GM18519 (cell line): ENCODE results near the gene MYO15B.

Source experiments
- ATAC-seq: cut with Tn5 transposase; IDR thresholded peaks from one replicate; pipeline ENCODE4 v1.9.1; 2021; ENCODE audit warnings: mild to moderate bottlenecking, moderate library complexity; ENCODE audit not compliant: unreplicated experiment, low FRiP score

MYO15B gene

DNA sequence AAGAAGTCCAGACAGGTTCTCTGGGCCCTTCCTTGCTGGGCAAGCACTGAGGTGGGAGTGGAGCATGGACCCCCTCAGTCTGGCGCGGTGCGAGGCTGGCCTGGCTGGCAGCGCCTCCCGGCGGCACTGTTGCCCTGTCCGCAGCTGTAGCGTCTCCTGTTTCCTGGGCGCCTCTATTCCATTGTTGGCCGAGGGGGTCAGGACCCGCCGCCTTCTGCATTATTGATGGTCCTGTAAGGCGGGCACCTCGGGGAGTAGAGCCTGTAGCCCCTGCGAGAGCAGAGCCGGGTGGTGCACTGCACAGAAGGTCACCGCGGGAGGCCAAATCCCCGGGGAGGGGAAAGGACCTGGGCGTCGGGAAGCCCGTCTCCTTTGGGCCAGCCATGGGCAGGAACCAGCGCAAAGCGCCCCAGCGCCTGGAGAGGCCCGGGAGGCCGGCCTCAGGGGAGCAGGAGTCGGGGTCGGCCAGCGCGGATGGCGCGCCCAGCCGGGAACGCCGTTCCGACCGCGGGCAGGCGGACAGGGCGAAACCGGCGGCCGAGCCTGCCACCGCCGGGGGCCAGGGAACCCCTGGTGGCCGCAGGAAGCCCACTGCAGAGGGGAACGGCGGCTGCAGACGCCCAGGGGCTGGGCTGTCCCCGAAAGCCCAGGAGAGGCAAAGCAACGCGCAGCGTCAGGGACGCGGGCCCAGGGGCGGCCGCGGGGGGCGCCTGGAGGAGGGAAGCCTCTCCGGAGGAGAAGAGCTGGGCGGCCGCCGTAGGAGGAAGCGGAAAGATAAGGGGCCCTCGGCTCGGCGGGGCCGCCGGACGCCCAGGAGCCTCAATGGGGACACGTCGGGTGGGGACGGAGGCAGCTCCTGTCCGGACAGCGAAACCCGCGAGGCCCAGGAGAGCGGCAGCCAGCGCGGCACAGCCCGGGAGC lies at the start of gene MYO15B:
Gene MYO15B, plus strand, starts transcription at position 126 of the 921 bp plus-strand sequence. Its CDS starts 258 bp downstream, at position 384.
- ATAC-seq = no peak

DNA sequence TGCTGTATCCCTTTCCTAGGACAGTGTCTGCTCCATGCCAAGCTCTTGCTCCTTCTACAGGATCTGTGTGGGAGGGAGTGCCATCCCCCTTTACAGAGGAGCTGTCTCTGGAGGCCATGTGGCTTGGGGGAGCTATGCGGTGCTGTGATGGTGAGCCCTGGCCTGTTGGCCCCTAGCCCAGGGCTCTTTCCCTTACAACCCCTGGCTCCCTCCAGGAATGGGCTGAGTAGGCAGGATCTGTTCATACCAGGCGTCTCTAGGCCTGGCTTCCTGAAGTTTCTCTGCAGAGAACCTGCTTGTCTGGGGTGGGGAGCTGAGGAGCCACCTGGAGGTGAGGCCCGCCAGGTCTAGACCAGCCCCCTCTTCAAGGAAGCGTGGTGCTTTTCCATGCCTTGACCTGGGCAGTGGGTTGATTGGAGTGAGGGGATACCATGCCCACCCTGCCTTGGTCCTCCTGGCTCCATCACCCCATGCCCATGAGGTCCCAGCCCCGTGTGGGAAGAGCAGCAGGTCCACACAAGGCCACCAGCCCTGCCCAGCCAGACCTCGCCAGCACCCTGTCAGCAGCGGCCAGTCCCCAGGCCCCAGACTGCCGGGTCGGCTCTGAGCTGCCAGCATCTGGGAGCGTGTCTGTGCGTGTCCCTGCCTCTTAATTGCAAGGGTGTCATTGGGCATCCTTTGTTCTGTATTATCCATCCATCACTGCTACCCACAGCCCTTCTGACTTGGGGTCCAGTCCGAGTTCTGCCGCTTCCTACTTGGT lies 47.5 kb upstream of the MYO15B start:
- ATAC-seq = no peak

- ATAC-seq = no peak
Observed at GRCh38 chr17:75540923-75541503, 46.6 kb upstream of the MYO15B start.

DNA sequence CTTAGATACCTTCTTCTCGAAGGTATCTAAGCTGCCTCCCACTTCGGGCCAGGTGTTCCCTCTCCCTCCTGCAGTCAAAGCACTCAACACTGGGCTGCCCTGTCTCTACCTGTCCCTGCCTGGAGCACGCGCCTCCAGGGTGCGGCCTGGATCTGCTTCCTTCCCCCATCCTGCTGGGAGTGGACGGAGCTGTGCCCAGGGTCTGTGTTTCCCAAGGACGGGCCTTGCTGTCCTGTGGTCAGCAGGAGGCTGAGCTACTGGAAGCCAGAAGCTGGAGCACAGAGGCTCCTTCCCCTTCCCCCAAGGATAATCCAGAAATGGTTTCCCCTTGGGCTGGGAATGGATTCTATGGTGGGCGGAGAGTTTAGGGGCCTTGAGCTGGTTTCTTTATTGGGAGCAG lies 45.4 kb upstream of the MYO15B start:
- ATAC-seq = no peak

- no peak for ATAC-seq
Observed at GRCh38 chr17:75542728-75543336, 44.8 kb upstream of the MYO15B start.

GRCh38 chr17:75544250-75544649 lies 43.4 kb upstream of the MYO15B start:
- no peak for ATAC-seq

DNA sequence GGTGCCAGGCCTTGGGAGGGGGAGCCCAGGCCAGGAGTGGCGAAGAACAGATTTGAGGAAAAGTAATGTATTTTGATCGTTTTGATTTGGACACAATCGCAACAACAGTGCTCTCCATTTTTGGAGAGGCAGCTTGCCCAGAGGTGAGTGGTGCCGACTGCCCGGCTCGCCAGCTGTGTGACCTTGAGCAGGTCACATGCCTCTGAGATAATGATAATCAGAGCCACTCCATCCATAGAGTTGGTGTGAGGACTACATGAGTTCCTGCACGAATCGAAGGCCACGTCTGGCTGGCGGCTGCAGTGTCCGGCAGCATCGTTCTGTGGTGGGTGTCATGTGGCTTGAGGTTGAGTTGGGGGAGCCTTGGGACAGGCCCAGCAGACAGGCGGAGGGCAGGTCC lies 41.4 kb upstream of the MYO15B start:
- no peak for ATAC-seq

- no peak for ATAC-seq
Observed at GRCh38 chr17:75547091-75547490, 40.5 kb upstream of the MYO15B start.

GRCh38 chr17:75548813-75549212 lies 38.8 kb upstream of the MYO15B start:
- ATAC-seq = no peak

GRCh38 chr17:75549246-75550138 lies 38.1 kb upstream of the MYO15B start:
- no peak for ATAC-seq

DNA sequence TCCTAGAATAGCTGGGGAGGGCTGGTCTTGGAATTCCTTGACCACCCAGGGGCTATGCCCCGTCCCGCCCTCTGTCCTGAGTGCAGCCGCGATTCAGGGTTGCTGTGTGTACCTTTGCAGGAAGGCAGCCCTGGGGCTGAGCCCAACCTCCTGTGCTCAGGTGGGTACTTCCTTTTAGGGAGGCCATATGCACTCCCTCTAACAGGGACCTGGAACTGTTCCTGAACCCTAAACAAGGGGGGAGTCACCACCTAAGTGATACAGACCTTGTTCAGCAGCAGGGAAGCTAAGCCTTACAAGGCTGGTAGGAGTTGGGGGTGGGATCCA lies 37.5 kb upstream of the MYO15B start:
- ATAC-seq = no peak

GRCh38 chr17:75551266-75551665 lies 36.3 kb upstream of the MYO15B start:
- ATAC-seq = no peak

GRCh38 chr17:75552425-75553294 lies 34.9 kb upstream of the MYO15B start:
- ATAC-seq = no peak

- ATAC-seq = no peak
Observed at GRCh38 chr17:75553295-75554110, 34.1 kb upstream of the MYO15B start.

GRCh38 chr17:75555679-75556153 lies 31.9 kb upstream of the MYO15B start:
- ATAC-seq = no peak

DNA sequence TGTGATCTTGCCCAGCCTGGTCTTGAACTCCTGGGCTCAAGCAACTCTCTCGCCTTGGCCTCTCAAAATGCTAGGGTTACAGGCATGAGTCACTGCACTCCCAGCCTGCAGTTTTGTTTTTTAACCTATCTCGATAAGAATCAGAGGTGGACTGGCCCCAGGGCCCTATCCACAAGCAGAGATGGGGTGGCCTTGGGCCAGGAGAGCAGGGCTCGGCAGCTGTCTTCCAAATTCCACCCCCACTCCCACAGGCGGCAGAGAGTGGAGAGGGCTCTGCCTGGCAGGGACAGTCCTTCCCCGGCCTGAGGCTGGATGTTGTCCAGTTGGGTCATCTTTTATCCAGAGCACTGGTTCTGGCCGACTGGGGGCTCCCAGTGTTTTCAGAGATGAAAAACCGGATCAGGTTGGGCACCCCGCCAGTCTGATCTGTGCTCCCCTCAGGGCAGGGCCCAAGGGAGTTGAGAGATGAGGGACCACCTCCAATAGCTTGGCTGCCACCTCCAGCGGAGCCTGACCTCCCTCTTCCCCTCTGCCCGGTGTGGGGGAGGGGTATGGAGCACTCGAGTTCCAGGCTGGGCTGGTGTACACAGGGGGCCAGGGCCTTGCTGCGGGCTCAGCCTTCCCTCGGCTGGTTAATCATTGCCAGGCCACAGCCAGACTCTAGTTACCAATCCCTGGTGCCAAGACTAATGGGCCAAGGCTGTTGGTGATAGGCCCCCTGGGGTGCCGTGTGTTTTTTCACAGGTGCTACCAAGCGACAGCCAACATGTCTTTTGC lies 30.3 kb upstream of the MYO15B start:
- ATAC-seq = no peak
